GM18907 (cell line): ENCODE data around the gene LDLRAD4.

Experiments
- ATAC-seq: cut with Tn5 transposase; IDR thresholded peaks from one replicate; pipeline ENCODE4 v1.9.1; 2021; ENCODE audit warnings: mild to moderate bottlenecking, moderate library complexity; ENCODE audit not compliant: unreplicated experiment

The LDLRAD4 gene

GRCh38 chr18:13420969-13421686, 202.6 kb downstream of the LDLRAD4 start:
- no peak for ATAC-seq

GRCh38 chr18:13422541-13423147, 204.1 kb downstream of the LDLRAD4 start:
- no peak for ATAC-seq

- no peak for ATAC-seq
Measured at GRCh38 chr18:13423352-13423751, 204.8 kb downstream of the LDLRAD4 start.

GRCh38 chr18:13424363-13424762, 205.8 kb downstream of the LDLRAD4 start:
- no peak for ATAC-seq

DNA sequence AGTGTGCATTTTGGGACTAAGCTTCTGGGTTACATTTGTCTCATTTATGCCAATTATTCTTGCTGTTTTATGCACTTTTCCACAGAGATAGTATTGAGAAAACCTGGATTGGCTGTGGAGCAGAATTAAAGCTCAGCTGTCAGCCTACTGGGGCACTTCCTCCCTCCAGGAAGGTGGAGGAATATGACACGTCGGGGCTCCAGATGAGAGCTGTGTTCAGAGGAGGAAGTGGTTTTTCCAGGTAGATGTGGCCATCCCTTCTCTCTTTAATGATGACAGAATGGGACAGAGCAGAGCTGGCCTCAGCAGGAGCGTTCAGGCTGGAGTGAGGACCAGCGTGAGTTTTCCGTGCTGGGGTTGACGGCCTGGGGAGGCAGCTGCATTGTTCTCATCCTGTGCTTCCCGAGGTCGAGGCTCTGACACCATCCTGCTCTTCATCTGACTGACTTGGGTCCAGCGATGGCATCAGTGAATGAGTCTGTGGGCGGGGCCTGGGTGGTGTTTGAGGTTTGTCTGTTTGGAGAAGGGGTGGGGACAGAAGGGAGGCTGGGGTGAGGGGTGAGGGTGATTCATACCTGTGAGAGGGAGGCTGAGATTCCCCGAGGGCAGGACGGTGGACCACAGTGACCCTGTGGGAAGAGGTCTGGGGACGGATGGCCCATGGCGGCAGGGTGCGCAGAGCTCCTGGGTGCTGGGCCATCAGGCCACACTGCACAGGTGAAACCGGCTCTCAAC, 207.0 kb downstream of the LDLRAD4 start:
- ATAC-seq = no peak

DNA sequence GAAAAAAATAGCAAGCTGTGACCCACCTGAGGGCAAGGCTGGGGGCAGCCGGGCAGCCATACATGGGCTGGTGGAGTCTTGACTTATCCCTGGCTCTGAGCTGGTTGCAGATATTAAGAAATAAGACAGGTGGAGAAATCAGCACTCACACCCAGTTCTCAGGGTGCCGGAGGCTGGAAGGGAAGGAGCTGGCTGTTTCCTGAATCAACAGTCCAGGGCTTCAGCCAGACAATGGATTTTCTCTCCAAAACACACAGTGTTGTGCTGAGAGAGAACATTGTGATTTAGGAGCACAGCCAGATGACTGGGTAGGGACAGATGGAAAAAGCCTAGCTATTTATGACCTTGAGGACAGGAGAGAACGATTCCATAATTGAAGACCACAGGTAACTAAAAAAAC, 208.8 kb downstream of the LDLRAD4 start:
- ATAC-seq = no peak

DNA sequence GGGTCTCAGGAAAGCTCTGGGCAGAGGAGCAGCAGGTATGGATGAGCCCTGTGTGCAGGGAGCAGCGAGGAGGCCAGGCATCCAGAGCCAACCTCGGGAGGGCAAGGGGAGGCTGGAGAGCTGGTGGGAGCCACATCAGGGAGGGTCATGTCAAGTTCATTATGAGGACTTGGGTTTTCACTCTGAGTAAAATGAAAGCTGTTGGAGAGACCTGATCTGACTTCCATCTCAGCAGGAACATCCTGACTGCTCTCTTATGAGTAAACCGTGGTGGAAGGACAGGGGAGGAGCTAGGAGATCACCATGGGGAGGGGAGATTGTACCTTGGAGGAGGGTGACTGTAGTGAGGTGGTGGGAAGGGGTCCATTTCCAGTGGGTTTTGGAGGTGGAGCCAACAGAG, 209.8 kb downstream of the LDLRAD4 start:
- no peak for ATAC-seq

DNA sequence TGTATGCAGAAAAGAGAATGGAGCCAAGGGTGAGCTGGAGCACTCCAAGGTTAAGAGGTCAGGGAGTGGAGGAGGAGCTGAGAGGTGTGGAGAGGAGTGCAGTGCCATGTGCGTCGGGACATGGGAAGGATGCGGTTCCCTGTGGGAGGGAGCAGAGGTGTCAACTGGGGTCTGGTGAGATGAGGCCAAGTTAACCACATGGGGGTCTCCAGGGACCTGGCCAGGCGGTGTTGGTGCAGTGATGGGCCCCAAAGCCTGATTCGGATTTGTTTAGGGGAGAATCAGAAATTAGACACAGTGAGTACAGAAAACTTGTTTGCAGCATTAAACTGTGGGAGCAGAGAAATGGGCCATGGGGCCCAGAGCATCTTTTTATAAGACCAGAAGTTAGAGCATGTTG, 210.5 kb downstream of the LDLRAD4 start:
- ATAC-seq = no peak

- ATAC-seq = no peak
Measured at GRCh38 chr18:13429884-13430510, 211.4 kb downstream of the LDLRAD4 start.

DNA sequence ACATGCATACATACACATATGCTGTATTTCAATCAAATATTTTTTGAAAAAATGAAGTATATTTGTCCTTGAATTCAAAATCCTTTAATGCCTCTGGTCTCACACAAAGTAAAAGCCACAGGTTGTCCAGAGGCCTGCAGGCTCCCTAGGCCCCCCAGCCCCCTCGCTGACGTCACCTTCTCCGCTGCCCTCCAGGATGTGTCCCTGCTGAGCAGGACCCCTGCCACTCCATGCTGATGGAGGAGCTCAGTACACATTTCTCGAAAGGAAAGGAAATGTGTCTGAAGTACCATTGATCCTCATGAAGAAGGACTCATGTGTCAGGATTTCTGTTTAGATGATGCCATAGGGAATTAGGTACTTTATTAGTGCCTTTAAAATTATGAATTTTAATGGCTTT, 212.1 kb downstream of the LDLRAD4 start:
- ATAC-seq = no peak

GRCh38 chr18:13431886-13432285, 213.3 kb downstream of the LDLRAD4 start:
- ATAC-seq = no peak

GRCh38 chr18:13433125-13433524, 214.6 kb downstream of the LDLRAD4 start:
- no peak for ATAC-seq

GRCh38 chr18:13433685-13434084, 215.1 kb downstream of the LDLRAD4 start:
- ATAC-seq = no peak

DNA sequence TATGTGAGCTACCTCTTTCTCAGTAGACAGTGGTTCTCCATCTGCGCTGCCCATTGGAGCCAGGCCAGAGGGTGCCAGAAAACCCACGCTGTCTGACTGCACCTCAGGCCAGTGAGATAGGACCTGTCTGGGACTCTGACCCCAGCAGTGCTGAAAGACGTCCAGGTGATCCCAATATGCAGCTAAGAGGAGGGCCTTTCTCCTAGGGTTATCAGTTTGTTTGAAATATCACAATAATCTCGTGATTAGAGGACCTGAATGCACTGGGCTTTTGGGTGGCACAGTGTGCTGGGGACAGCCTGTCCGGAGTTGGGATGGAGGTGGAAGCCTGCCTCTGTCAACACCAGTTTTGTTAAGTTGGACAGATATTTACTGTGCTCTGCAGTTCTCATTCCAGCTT, 216.3 kb downstream of the LDLRAD4 start:
- no peak for ATAC-seq

DNA sequence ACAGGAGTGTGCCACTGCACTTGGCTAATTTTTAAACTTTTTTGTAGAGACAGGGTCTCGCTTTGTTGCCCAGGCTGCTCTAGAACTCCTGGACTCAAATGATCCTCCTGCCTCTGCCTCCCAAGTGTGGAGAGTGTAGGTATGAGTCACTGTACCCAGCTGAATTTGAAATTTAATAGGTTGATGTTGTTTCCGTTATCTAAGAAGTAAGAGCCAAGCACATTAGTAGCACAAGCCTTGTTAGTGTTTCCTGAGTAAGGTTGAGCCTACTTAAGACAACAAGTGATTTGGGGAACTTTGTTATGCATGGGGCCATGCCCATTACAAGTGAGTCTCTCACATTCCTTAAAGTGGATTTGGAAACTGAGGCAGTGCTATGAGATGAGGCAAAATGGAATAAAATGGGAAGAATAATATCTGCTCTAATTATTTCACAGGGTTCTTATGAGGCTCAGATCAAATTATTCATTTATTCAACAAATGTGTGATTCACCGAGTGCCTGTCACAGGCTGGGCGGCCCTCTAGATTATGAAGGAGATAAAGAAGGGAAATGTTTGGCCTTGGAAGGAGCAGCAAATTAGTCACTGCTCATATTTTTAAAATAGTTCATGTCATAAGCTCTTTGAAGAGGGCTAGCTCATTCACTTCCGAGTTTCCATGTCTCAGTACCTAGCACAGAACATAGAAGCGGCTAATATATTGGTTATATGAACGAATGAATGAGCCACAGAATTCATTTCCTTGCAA, 217.2 kb downstream of the LDLRAD4 start:
- ATAC-seq = no peak

DNA sequence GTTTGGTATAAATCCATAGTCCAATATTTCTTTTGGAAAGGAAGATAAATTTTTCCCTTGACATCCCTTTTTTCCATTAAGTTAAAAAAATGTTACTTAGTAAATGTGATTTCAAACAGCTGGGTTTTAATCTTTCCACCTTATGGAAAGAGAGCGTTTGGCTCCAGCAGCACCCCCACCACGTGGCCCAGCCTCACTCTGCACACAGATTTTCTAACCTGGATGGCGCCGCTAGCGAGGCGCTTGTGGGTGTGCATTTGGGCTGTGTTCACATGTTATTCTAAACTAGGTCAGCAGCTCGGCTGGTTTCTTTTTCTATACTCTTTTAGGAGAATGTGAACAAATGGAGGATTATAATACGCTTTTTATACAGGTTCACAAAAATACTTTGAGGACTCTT, 218.0 kb downstream of the LDLRAD4 start:
- no peak for ATAC-seq

DNA sequence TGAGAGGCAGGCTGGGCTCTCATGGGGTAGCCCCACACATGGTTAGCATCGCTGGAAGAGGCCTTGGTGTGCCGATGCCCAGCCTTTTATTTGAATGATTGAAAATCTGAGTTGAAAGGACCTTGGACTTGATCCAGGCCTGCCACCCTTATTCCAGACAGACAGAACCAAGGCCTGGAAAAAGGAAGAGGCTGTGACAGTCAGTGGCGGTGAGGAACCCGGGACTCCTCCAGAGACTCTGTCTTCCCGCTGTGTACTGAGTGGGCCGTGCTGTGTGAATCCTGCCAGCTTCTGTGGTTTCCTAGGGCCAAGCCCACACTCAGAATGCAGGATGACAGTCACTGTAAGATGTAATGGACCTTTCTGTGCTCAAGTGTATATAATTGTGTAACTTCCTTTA, 218.5 kb downstream of the LDLRAD4 start:
- ATAC-seq = no peak

GRCh38 chr18:13437796-13438506, 219.4 kb downstream of the LDLRAD4 start:
- ATAC-seq = no peak

- ATAC-seq = no peak
Measured at GRCh38 chr18:13438507-13439056, 220.0 kb downstream of the LDLRAD4 start.

GRCh38 chr18:13439461-13439860, 220.9 kb downstream of the LDLRAD4 start:
- ATAC-seq = no peak
